HCT116 (cell line): ENCODE data around the gene OPHN1. TPM values are rescaled to one million over a fixed set of nuclear protein-coding genes. Genes with fewer than 3 reads are reported as not detected.

Experiments used
- ATAC-seq: fragments of 200-7000 bp; cut with Tn5 transposase; 2 replicates; pipeline ENCODE4 v1.9.1; 2020; ENCODE audit warnings: mild to moderate bottlenecking, moderate library complexity
- BruUV-seq: library from RNA; stranded (reverse); fragments of 400-500 nt; replicated peaks from 2 replicates; lab custom pipeline; 2021; lab: Mats Ljungman, UMichigan
- CTCF ChIA-PET: fragments of 300-600 bp; sonication (Branson Sonifier 250); formaldehyde crosslinking; loops from one replicate; lab custom pipeline; 2021; ENCODE audit warnings: antibody characterized with exemption; lab: Charles Lee
- POLR2A ChIA-PET: fragments of 300-600, 350-600 bp; sonication (Branson Sonifier 250); formaldehyde crosslinking; loops from one replicate; lab custom pipeline; 2021; ENCODE audit warnings: antibody characterized with exemption; lab: Charles Lee
- RAD21 ChIA-PET, 2 experiments: fragments of 300-600 bp; sonication (Branson Sonifier 250); formaldehyde crosslinking; loops; one replicate each; lab custom pipeline; 2023; ENCODE audit warnings: low total read pairs in 2 of 2; ENCODE audit not compliant: uncharacterized antibody in 2 of 2, unreplicated experiment in 2 of 2, low non-redundant PET in 1 of 2; lab: Charles Lee
- DNase-seq: peaks from one replicate; pipeline ENCODE4 v3.0.0-alpha.2; 2010; ENCODE audit warnings: low read depth, low spot score
- H2AFZ ChIP-seq: fragments of 200-600 bp; shearing (Covaris generic), sonication (generic); 2 replicates; pipeline ENCODE4 v1.6.1; 2017; ENCODE audit warnings: low read depth, mixed run types, mixed read lengths, antibody characterized with exemption, low read length; ENCODE audit not compliant: poor library complexity, severe bottlenecking
- H3K27ac ChIP-seq: 2 replicates; pipeline ENCODE4 v1.5.1; 2012; ENCODE audit warnings: low read depth, low read length
- H3K27me3 ChIP-seq: fragments of 200-600 bp; sonication (generic); 2 replicates; pipeline ENCODE4 v1.6.1; 2016; ENCODE audit warnings: mixed run types, low read length, mixed read lengths; ENCODE audit not compliant: insufficient read depth
- H3K36me3 ChIP-seq, 2 experiments: fragments of 200-500 bp in 1 of 2; fragments of 200-600 bp in 1 of 2; sonication (Bioruptor generic) in 1 of 2; sonication (generic) in 1 of 2; 2 replicates each; pipeline versions ENCODE4 v1.5.1 to v1.6.1; 2014 to 2016; ENCODE audit warnings: low read length in 2 of 2, inconsistent platforms in 1 of 2, mixed read lengths in 1 of 2, mixed run types in 1 of 2; ENCODE audit not compliant: insufficient read depth in 2 of 2, control insufficient read depth in 1 of 2
- H3K4me1 ChIP-seq, 2 experiments: fragments of 200-600 bp in 1 of 2; sonication (generic) in 1 of 2; 2 replicates each; pipeline versions ENCODE4 v1.5.1 to v1.6.1; 2012 to 2017; ENCODE audit warnings: low read length in 2 of 2, inconsistent platforms in 1 of 2, mild to moderate bottlenecking in 1 of 2, mixed read lengths in 1 of 2, mixed run types in 1 of 2, moderate library complexity in 1 of 2; ENCODE audit not compliant: insufficient read depth in 2 of 2, control insufficient read depth in 1 of 2
- H3K4me2 ChIP-seq: fragments of 200-600 bp; sonication (generic); 2 replicates; pipeline ENCODE4 v1.6.1; 2017; ENCODE audit warnings: mixed run types, low read length, mixed read lengths
- H3K4me3 ChIP-seq, 2 experiments: fragments of 200-600 bp in 1 of 2; sonication (generic) in 1 of 2; replicated peaks in 1 of 2; 2 replicates each; pipeline ENCODE4 v1.5.1; 2011 to 2016; ENCODE audit warnings: low read length in 2 of 2, control low read depth in 1 of 2, low read depth in 1 of 2, mild to moderate bottlenecking in 1 of 2, mixed read lengths in 1 of 2, mixed run types in 1 of 2
- H3K79me2 ChIP-seq: fragments of 200-600 bp; sonication (generic); 2 replicates; pipeline ENCODE4 v1.6.1; 2017; ENCODE audit warnings: mild to moderate bottlenecking, mixed run types, low read length, moderate library complexity, mixed read lengths; ENCODE audit not compliant: insufficient read depth
- H3K9ac ChIP-seq: fragments of 200-600 bp; sonication (generic); 2 replicates; pipeline ENCODE4 v1.6.1; 2016; ENCODE audit warnings: low read length, mixed read lengths
- H3K9me2 ChIP-seq: fragments of 200-600 bp; sonication (generic), shearing (Covaris generic); 2 replicates; pipeline ENCODE4 v1.6.1; 2017; ENCODE audit warnings: mixed run types, mild to moderate bottlenecking, moderate library complexity; ENCODE audit not compliant: insufficient read depth
- H3K9me3 ChIP-seq, 2 experiments: fragments of 200-500 bp in 1 of 2; fragments of 200-600 bp in 1 of 2; sonication (Bioruptor generic) in 1 of 2; sonication (generic) in 1 of 2; 2 replicates each; pipeline ENCODE4 v1.6.1; 2014 to 2017; ENCODE audit warnings: low read length in 2 of 2, mixed read lengths in 2 of 2, inconsistent platforms in 1 of 2, low read depth in 1 of 2, mild to moderate bottlenecking in 1 of 2, mixed run types in 1 of 2, moderate library complexity in 1 of 2; ENCODE audit not compliant: control insufficient read depth in 1 of 2, insufficient read depth in 1 of 2
- H4K20me1 ChIP-seq: fragments of 200-600 bp; sonication (generic), shearing (Covaris generic); 2 replicates; pipeline ENCODE4 v1.6.1; 2017; ENCODE audit warnings: mixed run types, mild to moderate bottlenecking, moderate library complexity; ENCODE audit not compliant: insufficient read depth
- CBX3 ChIP-seq: IDR thresholded peaks from 2 replicates; pipeline ENCODE4 v1.6.1; 2012; ENCODE audit warnings: low read depth
- EZH2 ChIP-seq: fragments of 200-600 bp; sonication (generic); IDR thresholded peaks from 2 replicates; pipeline ENCODE4 v1.6.1; 2017; ENCODE audit warnings: antibody characterized with exemption, mixed run types
- EZH2phosphoT487 ChIP-seq: fragments of 200-600 bp; IDR thresholded peaks from 2 replicates; pipeline ENCODE4 v1.6.1; 2018; ENCODE audit warnings: antibody characterized with exemption, borderline replicate concordance
- SRF ChIP-seq: IDR thresholded peaks from 2 replicates; pipeline ENCODE4 v1.6.1; 2012; ENCODE audit warnings: low read depth
- TCF7L2 ChIP-seq: IDR thresholded peaks from 2 replicates; pipeline ENCODE4 v1.7.0; 2011; ENCODE audit warnings: borderline replicate concordance, inconsistent platforms; ENCODE audit not compliant: insufficient read depth, insufficient read length; ENCODE audit errors: extremely low read depth
- ZFX ChIP-seq: fragments of 450-650 bp; IDR thresholded peaks from 2 replicates; pipeline ENCODE4 v1.6.1; 2017
- ZNF274 ChIP-seq: fragments of 200-500 bp; sonication (Bioruptor generic); IDR thresholded peaks from 2 replicates; pipeline ENCODE4 v1.6.1; 2014; ENCODE audit warnings: mild to moderate bottlenecking, low read depth, low read length, inconsistent platforms
- intact Hi-C: fragments of 100-400 bp; cut with micrococcal nuclease; formaldehyde crosslinking; loops from 2 replicates; pipeline ENCODE4 v1.10.0; 2022
- total RNA-seq: library from RNA; stranded (reverse); gene quantifications from one replicate; pipeline ENCODE4 v1.2.1, GENCODE V29; 2021; ENCODE audit not compliant: unreplicated experiment
- TF ChIP-seq, protein P1 (sequence below): IDR thresholded peaks from 2 replicates; pipeline ENCODE4 v1.6.1; 2012
- TF ChIP-seq, protein P2 (sequence below): IDR thresholded peaks from 2 replicates; pipeline ENCODE4 v1.6.1; 2012
- TF ChIP-seq, protein P3 (sequence below): IDR thresholded peaks from 2 replicates; pipeline ENCODE4 v1.6.1; 2011; ENCODE audit warnings: mild to moderate bottlenecking, low read length, moderate library complexity; ENCODE audit not compliant: insufficient replicate concordance; ENCODE audit errors: extremely low read depth

Gene OPHN1
- total RNA-seq, 1 experiment from 2014 or later = 2.9 TPM

DNA sequence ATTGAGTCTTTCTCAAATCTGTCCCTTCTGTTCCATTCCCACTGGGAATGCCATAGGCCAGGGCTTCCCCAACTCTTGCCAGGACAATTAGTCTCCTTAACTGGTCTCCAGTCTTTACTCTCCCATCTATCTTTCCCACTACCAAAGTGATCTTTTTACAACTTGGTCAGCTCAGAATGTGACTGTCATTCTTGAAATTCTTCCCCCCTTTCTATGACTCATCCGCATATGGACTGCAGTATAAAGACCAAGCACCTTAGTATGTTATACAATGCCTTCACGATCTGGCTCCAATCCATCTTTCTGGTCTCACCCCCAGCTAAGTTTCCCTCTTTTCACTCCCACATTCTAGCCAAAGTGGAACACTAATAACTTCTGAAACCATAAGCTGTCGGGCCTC lies 383.8 kb downstream of the OPHN1 start:
- no peak overlapping the region for H2AFZ ChIP-seq
- H3K4me3 ChIP-seq = no peak overlapping the region
- no peak overlapping the region for H3K27ac ChIP-seq
- POLR2A ChIA-PET = no interaction called here
- ATAC-seq (no peak), DNase-seq (no peak)
- no peak for TF ChIP-seq SRF
- TF ChIP-seq TCF7L2 = no peak
- TF ChIP-seq, protein P1, sequence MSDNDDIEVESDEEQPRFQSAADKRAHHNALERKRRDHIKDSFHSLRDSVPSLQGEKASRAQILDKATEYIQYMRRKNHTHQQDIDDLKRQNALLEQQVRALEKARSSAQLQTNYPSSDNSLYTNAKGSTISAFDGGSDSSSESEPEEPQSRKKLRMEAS = no peak
- TF ChIP-seq EZH2phosphoT487 = no peak
- TF ChIP-seq ZNF274 = no peak
- no peak for TF ChIP-seq EZH2
- TF ChIP-seq CBX3 = no peak
- intact Hi-C loops = no loop called here
- H3K36me3 ChIP-seq = no peaks in the 10 kb centered on the region
- no peaks in the 10 kb centered on the region for H3K9me2 ChIP-seq
- RAD21 ChIA-PET = no interaction called here
- no peaks in the 10 kb centered on the region for H3K4me1 ChIP-seq
- no peak overlapping the region for H3K9ac ChIP-seq
- H3K79me2 ChIP-seq = no peaks in the 10 kb centered on the region
- no peak overlapping the region for H3K4me2 ChIP-seq
- BruUV-seq = no TSS peak
- no peaks in the 10 kb centered on the region for H3K9me3 ChIP-seq
- CTCF ChIA-PET = no interaction called here
- no peaks in the 10 kb centered on the region for H4K20me1 ChIP-seq
- no peaks in the 10 kb centered on the region for H3K27me3 ChIP-seq

DNA sequence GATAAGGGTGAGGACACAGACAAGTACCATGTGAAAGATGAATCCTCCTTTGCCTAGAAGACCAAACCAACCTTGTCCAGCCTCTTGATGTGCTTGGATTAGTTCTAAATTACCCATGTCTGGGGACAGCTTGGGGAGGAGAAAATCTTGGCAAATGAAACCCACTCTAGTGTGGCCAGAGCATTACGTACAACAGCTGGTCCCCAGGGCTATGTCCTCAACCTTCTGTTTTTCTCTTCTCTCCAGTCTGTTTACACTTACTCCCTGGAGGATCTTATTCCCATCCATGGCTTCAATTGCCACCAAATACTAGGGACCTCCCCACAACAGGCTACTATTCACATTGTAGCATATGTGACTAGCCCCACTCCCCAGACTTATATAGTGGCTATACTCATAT lies 384.5 kb downstream of the OPHN1 start:
- POLR2A ChIA-PET = no interaction called here

More for the DNA sequence above, 384.5 kb downstream of the OPHN1 start:
- Histone ChIP-seq H3K9me3 (no peaks in the 10 kb centered on the region), H3K9me2 (no peaks in the 10 kb centered on the region), H4K20me1 (no peaks in the 10 kb centered on the region), H3K4me1 (no peaks in the 10 kb centered on the region), H3K27me3 (no peaks in the 10 kb centered on the region), H3K4me2 (no peak overlapping the region), H2AFZ (no peak overlapping the region), H3K4me3 (no peak overlapping the region), H3K36me3 (no peaks in the 10 kb centered on the region), H3K79me2 (no peaks in the 10 kb centered on the region), H3K9ac (no peak overlapping the region), H3K27ac (no peak overlapping the region)
- BruUV-seq = no TSS peak
- ChIA-PET CTCF (no interaction called here), RAD21 (no interaction called here)
- intact Hi-C loops = no loop called here
- ATAC-seq (no peak), DNase-seq (no peak)
- TF ChIP-seq, protein P2, sequence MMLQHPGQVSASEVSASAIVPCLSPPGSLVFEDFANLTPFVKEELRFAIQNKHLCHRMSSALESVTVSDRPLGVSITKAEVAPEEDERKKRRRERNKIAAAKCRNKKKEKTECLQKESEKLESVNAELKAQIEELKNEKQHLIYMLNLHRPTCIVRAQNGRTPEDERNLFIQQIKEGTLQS = no peak
- TF ChIP-seq, protein P3, sequence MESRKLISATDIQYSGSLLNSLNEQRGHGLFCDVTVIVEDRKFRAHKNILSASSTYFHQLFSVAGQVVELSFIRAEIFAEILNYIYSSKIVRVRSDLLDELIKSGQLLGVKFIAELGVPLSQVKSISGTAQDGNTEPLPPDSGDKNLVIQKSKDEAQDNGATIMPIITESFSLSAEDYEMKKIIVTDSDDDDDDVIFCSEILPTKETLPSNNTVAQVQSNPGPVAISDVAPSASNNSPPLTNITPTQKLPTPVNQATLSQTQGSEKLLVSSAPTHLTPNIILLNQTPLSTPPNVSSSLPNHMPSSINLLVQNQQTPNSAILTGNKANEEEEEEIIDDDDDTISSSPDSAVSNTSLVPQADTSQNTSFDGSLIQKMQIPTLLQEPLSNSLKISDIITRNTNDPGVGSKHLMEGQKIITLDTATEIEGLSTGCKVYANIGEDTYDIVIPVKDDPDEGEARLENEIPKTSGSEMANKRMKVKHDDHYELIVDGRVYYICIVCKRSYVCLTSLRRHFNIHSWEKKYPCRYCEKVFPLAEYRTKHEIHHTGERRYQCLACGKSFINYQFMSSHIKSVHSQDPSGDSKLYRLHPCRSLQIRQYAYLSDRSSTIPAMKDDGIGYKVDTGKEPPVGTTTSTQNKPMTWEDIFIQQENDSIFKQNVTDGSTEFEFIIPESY = no peak
- TF ChIP-seq ZFX (no peak), TCF7L2 (no peak)
